22Rv1 (cell line): Measurements from ENCODE around the gene EGLN3.
"Not testable (repeated sequence)": the region's sequence is repeated elsewhere in the genome, so short reads cannot be mapped to it uniquely, and the experiment has no call there.

ENCODE experiments used
- H3K27ac ChIP-seq: fragments of 450-650 bp; 2 replicates; pipeline ENCODE4 v1.5.1; 2017
- ZFX ChIP-seq: fragments of 450-650 bp; IDR thresholded peaks from 2 replicates; pipeline ENCODE4 v1.6.1; 2017; ENCODE audit warnings: antibody characterized with exemption, borderline replicate concordance
- TF ChIP-seq, protein P1 (sequence below): fragments of 450-650 bp; IDR thresholded peaks from 2 replicates; pipeline ENCODE4 v1.5.1; 2017; ENCODE audit warnings: mild to moderate bottlenecking

The EGLN3 gene

DNA sequence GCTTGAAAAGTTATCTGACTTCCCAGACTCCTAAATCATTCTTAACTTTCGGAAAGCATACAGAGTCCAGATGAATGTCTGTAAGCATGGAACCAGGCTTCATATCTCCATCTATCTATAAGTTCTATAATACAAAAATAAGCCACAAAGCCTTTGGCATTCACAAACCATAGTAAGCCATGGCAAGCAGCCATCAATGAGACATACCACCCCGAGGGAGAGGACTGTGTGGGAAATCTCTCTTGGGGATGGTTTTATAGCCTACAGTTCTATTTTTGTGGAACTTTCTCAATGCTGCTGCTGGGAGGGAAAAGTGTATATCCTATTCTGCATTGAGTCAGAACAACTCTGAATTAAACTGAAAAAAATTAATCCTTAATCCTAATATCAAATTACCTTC lies 20.4 kb downstream of the EGLN3 start:
- H3K27ac ChIP-seq: no peak overlapping the region
- no peak for TF ChIP-seq ZFX
- TF ChIP-seq, protein P1, sequence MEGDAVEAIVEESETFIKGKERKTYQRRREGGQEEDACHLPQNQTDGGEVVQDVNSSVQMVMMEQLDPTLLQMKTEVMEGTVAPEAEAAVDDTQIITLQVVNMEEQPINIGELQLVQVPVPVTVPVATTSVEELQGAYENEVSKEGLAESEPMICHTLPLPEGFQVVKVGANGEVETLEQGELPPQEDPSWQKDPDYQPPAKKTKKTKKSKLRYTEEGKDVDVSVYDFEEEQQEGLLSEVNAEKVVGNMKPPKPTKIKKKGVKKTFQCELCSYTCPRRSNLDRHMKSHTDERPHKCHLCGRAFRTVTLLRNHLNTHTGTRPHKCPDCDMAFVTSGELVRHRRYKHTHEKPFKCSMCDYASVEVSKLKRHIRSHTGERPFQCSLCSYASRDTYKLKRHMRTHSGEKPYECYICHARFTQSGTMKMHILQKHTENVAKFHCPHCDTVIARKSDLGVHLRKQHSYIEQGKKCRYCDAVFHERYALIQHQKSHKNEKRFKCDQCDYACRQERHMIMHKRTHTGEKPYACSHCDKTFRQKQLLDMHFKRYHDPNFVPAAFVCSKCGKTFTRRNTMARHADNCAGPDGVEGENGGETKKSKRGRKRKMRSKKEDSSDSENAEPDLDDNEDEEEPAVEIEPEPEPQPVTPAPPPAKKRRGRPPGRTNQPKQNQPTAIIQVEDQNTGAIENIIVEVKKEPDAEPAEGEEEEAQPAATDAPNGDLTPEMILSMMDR: no peak

DNA sequence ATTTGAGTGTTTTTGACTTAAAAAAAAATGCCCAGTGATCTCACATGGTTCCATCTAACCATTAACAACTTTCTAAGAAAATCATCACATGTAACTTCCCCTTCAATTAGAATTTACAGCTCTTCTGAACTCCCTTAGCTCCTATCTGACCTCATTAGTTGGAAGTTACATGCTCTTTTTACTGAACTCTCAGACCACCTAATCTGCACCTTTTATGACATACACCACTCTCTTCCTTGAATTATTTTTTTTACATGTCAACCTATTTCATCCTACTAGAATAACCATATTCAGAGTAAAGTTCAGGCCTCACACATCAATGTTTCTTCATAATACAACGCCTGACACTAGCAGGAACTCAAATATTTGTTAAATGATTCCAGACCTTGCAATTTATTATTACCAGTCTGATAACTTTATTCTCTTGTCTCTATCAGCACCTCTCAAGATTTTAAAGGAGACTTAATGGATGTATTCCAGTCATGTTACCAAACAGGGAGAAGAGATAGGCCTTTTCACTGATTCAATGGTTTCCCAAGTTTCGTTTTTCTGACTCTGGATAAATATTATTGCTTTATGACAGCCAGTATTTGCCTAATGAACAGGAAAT lies 21.0 kb downstream of the EGLN3 start:
- TF ChIP-seq ZFX: no peak
- TF ChIP-seq, protein P1: no peak
- no peak overlapping the region for H3K27ac ChIP-seq

- TF ChIP-seq ZFX: no peak
- TF ChIP-seq, protein P1: no peak
- H3K27ac ChIP-seq: no peak overlapping the region
Measured at GRCh38 chr14:33928895-33929294, 22.0 kb downstream of the EGLN3 start.

GRCh38 chr14:33927944-33928343 lies 22.9 kb downstream of the EGLN3 start:
- H3K27ac ChIP-seq: no peak overlapping the region
- no peak for TF ChIP-seq ZFX
- TF ChIP-seq, protein P1: no peak

GRCh38 chr14:33926967-33927366 lies 23.9 kb downstream of the EGLN3 start:
- not testable (repeated sequence) for H3K27ac ChIP-seq

- TF ChIP-seq, protein P1: no peak
- no peak for TF ChIP-seq ZFX
- H3K27ac ChIP-seq: no peak overlapping the region
Measured at GRCh38 chr14:33925946-33926345, 24.9 kb downstream of the EGLN3 start.

GRCh38 chr14:33925235-33925634 lies 25.6 kb downstream of the EGLN3 start:
- TF ChIP-seq, protein P1: no peak
- no peak for TF ChIP-seq ZFX
- H3K27ac ChIP-seq: no peak overlapping the region

GRCh38 chr14:33924566-33925100 lies 26.2 kb downstream of the EGLN3 start:
- TF ChIP-seq, protein P1: no peak
- no peak for TF ChIP-seq ZFX
- H3K27ac ChIP-seq: no peak overlapping the region
